Measurements from ENCODE around the gene ELF1. TPM values are rescaled to one million over a fixed set of nuclear protein-coding genes. Genes with fewer than 3 reads are reported as not detected.
A peak's percentile ranks its signal among the peaks of the same experiment; 100 is the strongest.

ELF1 gene
- total and polyA plus RNA-seq, 7 donors, result 7.3 to 28.6 (median 22.4) TPM

GRCh38 chr13:41026788-41027187 is 7.7 kb upstream of the ELF1 start:
- peak in 3 of 4 donors; percentile 16 to 32 (median 29) for ATAC-seq
- 73 to 84% (median 74%) methylated on average over 8 of the region's 8 CpGs for WGBS, 3 donors
- no peak overlapping the region for H3K27ac ChIP-seq

GRCh38 chr13:41025518-41025917 is 6.4 kb upstream of the ELF1 start:
- Histone ChIP-seq H3K9me3 (no peaks in the 10 kb centered on the region), H3K27me3 (ENCODE audit: insufficient read depth in 3 of 3, low read length in 2 of 3) (no peaks in the 10 kb centered on the region), H3K36me3 (ENCODE audit: insufficient read depth in 1 of 2, low read depth in 1 of 2) (no peaks in the 10 kb centered on the region), H3K4me3 (no peak overlapping the region), H3K4me1 (peaks cover 27% of the 10 kb centered on the region), H3K27ac (no peak overlapping the region)
- no peak for ATAC-seq
- no peak for DNase-seq
- TF ChIP-seq, protein P1, sequence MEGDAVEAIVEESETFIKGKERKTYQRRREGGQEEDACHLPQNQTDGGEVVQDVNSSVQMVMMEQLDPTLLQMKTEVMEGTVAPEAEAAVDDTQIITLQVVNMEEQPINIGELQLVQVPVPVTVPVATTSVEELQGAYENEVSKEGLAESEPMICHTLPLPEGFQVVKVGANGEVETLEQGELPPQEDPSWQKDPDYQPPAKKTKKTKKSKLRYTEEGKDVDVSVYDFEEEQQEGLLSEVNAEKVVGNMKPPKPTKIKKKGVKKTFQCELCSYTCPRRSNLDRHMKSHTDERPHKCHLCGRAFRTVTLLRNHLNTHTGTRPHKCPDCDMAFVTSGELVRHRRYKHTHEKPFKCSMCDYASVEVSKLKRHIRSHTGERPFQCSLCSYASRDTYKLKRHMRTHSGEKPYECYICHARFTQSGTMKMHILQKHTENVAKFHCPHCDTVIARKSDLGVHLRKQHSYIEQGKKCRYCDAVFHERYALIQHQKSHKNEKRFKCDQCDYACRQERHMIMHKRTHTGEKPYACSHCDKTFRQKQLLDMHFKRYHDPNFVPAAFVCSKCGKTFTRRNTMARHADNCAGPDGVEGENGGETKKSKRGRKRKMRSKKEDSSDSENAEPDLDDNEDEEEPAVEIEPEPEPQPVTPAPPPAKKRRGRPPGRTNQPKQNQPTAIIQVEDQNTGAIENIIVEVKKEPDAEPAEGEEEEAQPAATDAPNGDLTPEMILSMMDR (IDR thresholded peaks at IDR 0.05), result no peak
- WGBS, 3 donors, result 48 to 71% (median 61%) methylated on average over 4 of the region's 4 CpGs
- intact Hi-C loops (cut with DNase I), result no loop called here

More at GRCh38 chr13:41026788-41027187, 7.7 kb upstream of the ELF1 start:
- H3K27me3 ChIP-seq (ENCODE audit: insufficient read depth in 3 of 3, low read length in 2 of 3), result no peaks in the 10 kb centered on the region
- peaks cover 15% of the 10 kb centered on the region for H3K4me1 ChIP-seq
- no peak overlapping the region for H3K4me3 ChIP-seq
- H3K9me3 ChIP-seq, result no peaks in the 10 kb centered on the region
- H3K36me3 ChIP-seq (ENCODE audit: insufficient read depth in 1 of 2, low read depth in 1 of 2), result no peaks in the 10 kb centered on the region
- no peak for DNase-seq
- intact Hi-C loops (cut with DNase I), result no loop called here
- TF ChIP-seq, protein P1 (IDR thresholded peaks at IDR 0.05), result no peak

GRCh38 chr13:41019578-41020347 is 647 bp upstream of the ELF1 start:
- TF ChIP-seq, protein P1 (IDR thresholded peaks at IDR 0.05), result no peak
- Histone ChIP-seq H3K9me3 (no peaks in the 10 kb centered on the region), H3K4me3 (no peak overlapping the region), H3K36me3 (ENCODE audit: insufficient read depth in 1 of 2, low read depth in 1 of 2) (no peaks in the 10 kb centered on the region), H3K4me1 (peaks cover 33% of the 10 kb centered on the region), H3K27ac (peak overlapping the region; percentile 5), H3K27me3 (ENCODE audit: insufficient read depth in 3 of 3, low read length in 2 of 3) (no peaks in the 10 kb centered on the region)
- DNase-seq, result no peak
- intact Hi-C loops (cut with DNase I), result loop anchor here in 1 of 2 donors (5.0 kb wide), 1 partner anchor 38 kb away; no protein-coding TSS in a partner anchor
- 77 to 91% (median 84%) methylated on average over 2 of the region's 2 CpGs for WGBS, 3 donors
- peak; percentile 58 to 69 (median 66) for ATAC-seq

DNA sequence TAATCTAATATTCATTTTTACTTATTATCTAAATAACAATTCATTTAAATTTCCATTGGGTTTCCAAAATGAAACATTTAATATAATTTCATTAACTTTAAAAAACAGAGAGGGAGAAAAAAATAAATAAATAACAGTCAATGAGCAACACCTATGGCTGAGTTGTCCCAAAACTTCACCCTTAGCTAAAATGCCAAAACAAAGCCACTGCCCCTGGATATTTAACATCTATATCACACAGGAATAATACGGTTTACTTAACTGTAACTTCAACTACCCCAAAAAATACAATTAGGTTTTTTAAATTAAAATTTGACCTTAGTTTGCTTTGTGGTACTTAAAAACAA is 541 bp downstream of the ELF1 start:
- no peaks in the 10 kb centered on the region for H3K27me3 ChIP-seq (ENCODE audit: insufficient read depth in 3 of 3, low read length in 2 of 3)
- intact Hi-C loops (cut with DNase I), result loop anchor here in 1 of 2 donors (5.0 kb wide), 1 partner anchor 39 kb away; no protein-coding TSS in a partner anchor
- peak overlapping the region; percentile 26 for H3K27ac ChIP-seq
- no peaks in the 10 kb centered on the region for H3K9me3 ChIP-seq
- 88 to 100% (median 95%) methylated on average over 1 of the region's 1 CpG for WGBS, 3 donors
- TF ChIP-seq, protein P1 (IDR thresholded peaks at IDR 0.05), result no peak
- H3K36me3 ChIP-seq (ENCODE audit: insufficient read depth in 1 of 2, low read depth in 1 of 2), result no peaks in the 10 kb centered on the region
- peaks cover 33% of the 10 kb centered on the region for H3K4me1 ChIP-seq
- peak overlapping the region; percentile 32 for H3K4me3 ChIP-seq
- ATAC-seq (no peak), DNase-seq (no peak)

Data from psoas muscle (tissue), 8 donors.